Measurements from ENCODE around the gene SPTAN1. TPM values are rescaled to one million over a fixed set of nuclear protein-coding genes. Genes with fewer than 3 reads are reported as not detected.

SPTAN1 gene
- total RNA-seq, 3 donors from 2014 or later (not counting 1 experiment from before 2014, with no cell fraction given), result 301 to 420 (median 400) TPM

DNA sequence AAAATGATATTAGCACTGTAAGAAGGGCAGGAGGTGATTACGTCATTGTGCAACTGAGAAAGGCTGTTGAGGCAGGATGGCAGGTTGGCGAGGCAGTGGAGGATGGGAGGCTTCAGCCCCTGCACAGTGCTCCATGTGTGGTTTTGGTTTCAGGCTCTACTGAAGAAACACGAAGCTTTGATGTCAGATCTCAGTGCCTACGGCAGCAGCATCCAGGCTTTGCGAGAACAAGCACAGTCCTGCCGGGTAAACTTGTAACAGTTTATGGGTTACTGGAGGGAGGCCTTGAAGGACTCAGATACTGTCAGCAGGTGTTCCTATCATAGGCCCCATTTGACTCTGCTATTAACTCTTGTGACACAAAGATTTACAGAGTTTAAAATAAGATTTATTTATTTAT is 35.1 kb downstream of the SPTAN1 start:
- H3K4me3 Mint-ChIP-seq, result no peak overlapping the region
- WGBS (ENCODE audit: insufficient coverage), result 55% methylated on average over 6 of the region's 6 CpGs
- no peaks in the 10 kb centered on the region for H3K9me3 Mint-ChIP-seq
- TF ChIP-seq, protein P1, sequence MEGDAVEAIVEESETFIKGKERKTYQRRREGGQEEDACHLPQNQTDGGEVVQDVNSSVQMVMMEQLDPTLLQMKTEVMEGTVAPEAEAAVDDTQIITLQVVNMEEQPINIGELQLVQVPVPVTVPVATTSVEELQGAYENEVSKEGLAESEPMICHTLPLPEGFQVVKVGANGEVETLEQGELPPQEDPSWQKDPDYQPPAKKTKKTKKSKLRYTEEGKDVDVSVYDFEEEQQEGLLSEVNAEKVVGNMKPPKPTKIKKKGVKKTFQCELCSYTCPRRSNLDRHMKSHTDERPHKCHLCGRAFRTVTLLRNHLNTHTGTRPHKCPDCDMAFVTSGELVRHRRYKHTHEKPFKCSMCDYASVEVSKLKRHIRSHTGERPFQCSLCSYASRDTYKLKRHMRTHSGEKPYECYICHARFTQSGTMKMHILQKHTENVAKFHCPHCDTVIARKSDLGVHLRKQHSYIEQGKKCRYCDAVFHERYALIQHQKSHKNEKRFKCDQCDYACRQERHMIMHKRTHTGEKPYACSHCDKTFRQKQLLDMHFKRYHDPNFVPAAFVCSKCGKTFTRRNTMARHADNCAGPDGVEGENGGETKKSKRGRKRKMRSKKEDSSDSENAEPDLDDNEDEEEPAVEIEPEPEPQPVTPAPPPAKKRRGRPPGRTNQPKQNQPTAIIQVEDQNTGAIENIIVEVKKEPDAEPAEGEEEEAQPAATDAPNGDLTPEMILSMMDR (IDR thresholded peaks at IDR 0.05), result no peak
- peak overlapping the region in 1 of 2 donors; percentile 39 for H3K27ac Mint-ChIP-seq
- intact Hi-C loops (cut with micrococcal nuclease), result no loop called here
- no peaks in the 10 kb centered on the region for H3K27me3 Mint-ChIP-seq (ENCODE audit: low read depth in 2 of 2)
- Histone ChIP-seq H3K27me3 (ENCODE audit: control insufficient read depth, insufficient read depth, low read length) (no peaks in the 10 kb centered on the region), H3K9me3 (ENCODE audit: control insufficient read depth, insufficient read depth, low read length) (no peaks in the 10 kb centered on the region), H3K4me1 (ENCODE audit: control insufficient read depth, insufficient read depth, low read length) (no peaks in the 10 kb centered on the region), H3K4me3 (ENCODE audit: low read length) (no peak overlapping the region), H3K36me3 (ENCODE audit: control insufficient read depth, insufficient read depth, low read length) (peaks cover 81% of the 10 kb centered on the region), H3K27ac (ENCODE audit: low read length) (no peak overlapping the region)
- DNase-seq (peak in 1 of 2 donors; percentile 67), ATAC-seq (no peak)
- peaks cover 0 to 4% of the 10 kb centered on the region in 2 donors for H3K4me1 Mint-ChIP-seq
- H3K36me3 Mint-ChIP-seq, result peaks cover 40% of the 10 kb centered on the region

DNA sequence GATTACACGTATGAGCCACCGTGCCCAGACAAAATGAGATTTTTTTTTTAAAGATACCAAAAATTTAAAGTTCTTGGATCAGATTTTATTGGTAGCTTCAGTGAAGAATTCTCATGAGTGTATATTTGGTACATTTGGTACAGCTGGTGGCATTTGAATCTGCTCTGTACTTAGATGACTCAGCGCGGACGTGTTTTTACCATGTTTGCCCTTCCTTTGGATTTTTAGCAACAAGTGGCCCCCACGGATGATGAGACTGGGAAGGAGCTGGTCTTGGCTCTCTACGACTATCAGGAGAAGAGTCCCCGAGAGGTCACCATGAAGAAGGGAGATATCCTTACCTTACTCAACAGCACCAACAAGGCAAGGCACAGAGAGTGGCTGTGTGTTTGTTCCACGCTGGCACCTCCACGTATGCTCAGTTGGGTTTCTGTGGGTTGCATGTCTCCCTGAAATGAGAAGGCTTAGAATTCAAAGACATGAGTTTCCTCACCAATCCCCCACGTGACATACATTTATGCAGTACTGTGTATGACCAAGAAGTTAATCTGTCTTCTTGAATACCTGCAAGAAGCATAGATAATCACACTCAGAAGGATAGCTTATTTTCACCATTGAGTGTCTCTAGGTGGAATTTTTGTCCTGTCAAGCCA is 36.3 kb downstream of the SPTAN1 start:
- 96% methylated on average over 11 of the region's 11 CpGs for WGBS (ENCODE audit: insufficient coverage)
- TF ChIP-seq, protein P1 (IDR thresholded peaks at IDR 0.05), result no peak
- Mint-ChIP-seq H3K27me3 (ENCODE audit: low read depth in 2 of 2) (no peaks in the 10 kb centered on the region), H3K9me3 (no peaks in the 10 kb centered on the region), H3K27ac (no peak overlapping the region), H3K4me1 (peaks cover 0 to 4% of the 10 kb centered on the region in 2 donors), H3K36me3 (peaks cover 28% of the 10 kb centered on the region), H3K4me3 (no peak overlapping the region)
- no peak for ATAC-seq
- intact Hi-C loops (cut with micrococcal nuclease), result no loop called here
- Histone ChIP-seq H3K4me3 (ENCODE audit: low read length) (no peak overlapping the region), H3K36me3 (ENCODE audit: control insufficient read depth, insufficient read depth, low read length) (peaks cover 81% of the 10 kb centered on the region), H3K27me3 (ENCODE audit: control insufficient read depth, insufficient read depth, low read length) (no peaks in the 10 kb centered on the region), H3K4me1 (ENCODE audit: control insufficient read depth, insufficient read depth, low read length) (no peaks in the 10 kb centered on the region), H3K27ac (ENCODE audit: low read length) (no peak overlapping the region), H3K9me3 (ENCODE audit: control insufficient read depth, insufficient read depth, low read length) (no peaks in the 10 kb centered on the region)
- no peak for DNase-seq

DNA sequence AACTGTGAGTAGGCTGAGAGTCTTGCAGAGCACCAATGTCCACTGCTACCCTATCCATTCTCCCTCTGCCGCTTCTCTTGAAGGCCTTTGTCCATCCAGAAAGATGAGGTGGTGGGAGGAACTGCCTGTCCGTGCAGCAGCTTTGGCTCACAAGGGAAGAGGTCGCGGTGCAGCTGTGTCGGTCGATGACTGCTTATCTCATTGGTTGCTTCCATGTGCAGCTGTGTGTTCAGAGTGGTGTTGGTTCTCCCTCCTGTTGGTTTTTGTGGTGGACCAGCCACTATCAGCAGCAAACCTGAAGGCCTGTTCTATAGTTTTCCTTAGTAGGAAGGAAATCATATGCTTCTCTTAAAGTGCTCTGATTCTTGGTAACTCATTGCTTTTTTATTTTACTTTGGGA is 40.7 kb downstream of the SPTAN1 start:
- peaks cover 74% of the 10 kb centered on the region for H3K36me3 ChIP-seq (ENCODE audit: control insufficient read depth, insufficient read depth, low read length)
- Mint-ChIP-seq H3K4me1 (no peaks in the 10 kb centered on the region), H3K27ac (no peak overlapping the region), H3K4me3 (no peak overlapping the region), H3K9me3 (no peaks in the 10 kb centered on the region), H3K36me3 (peaks cover 10% of the 10 kb centered on the region), H3K27me3 (ENCODE audit: low read depth in 2 of 2) (no peaks in the 10 kb centered on the region)
- H3K27me3 ChIP-seq (ENCODE audit: control insufficient read depth, insufficient read depth, low read length), result no peaks in the 10 kb centered on the region
- H3K4me1 ChIP-seq (ENCODE audit: control insufficient read depth, insufficient read depth, low read length), result no peaks in the 10 kb centered on the region
- H3K4me3 ChIP-seq (ENCODE audit: low read length), result no peak overlapping the region
- ATAC-seq (no peak), DNase-seq (no peak)
- TF ChIP-seq, protein P1 (IDR thresholded peaks at IDR 0.05), result no peak
- H3K9me3 ChIP-seq (ENCODE audit: control insufficient read depth, insufficient read depth, low read length), result no peaks in the 10 kb centered on the region
- intact Hi-C loops (cut with micrococcal nuclease), result no loop called here
- 84% methylated on average over 6 of the region's 6 CpGs for WGBS (ENCODE audit: insufficient coverage)
- no peak overlapping the region for H3K27ac ChIP-seq (ENCODE audit: low read length)

DNA sequence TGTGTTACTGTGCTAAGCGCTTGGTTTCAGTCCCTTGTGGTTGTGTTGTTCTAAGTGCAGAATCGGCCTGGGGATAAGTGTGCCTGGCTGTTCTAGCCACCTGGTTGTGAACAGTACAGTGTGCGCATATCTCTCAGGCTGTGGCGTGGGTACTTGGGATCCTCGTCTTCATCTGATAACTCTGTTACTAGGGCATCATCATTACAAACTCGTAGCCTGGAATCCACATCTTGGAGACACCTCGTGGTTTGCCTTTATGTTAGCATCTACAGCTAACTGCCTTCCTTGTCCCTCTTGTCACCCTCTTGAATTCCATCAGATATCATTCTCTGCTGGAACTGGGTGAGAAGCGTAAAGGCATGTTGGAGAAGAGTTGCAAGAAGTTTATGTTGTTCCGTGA is 41.5 kb downstream of the SPTAN1 start:
- H3K4me1 ChIP-seq (ENCODE audit: control insufficient read depth, insufficient read depth, low read length), result no peaks in the 10 kb centered on the region
- H3K36me3 ChIP-seq (ENCODE audit: control insufficient read depth, insufficient read depth, low read length), result peaks cover 76% of the 10 kb centered on the region
- WGBS (ENCODE audit: insufficient coverage), result 96% methylated on average over 9 of the region's 9 CpGs
- Mint-ChIP-seq H3K36me3 (peaks cover 17% of the 10 kb centered on the region), H3K9me3 (no peaks in the 10 kb centered on the region), H3K4me3 (no peak overlapping the region), H3K4me1 (no peaks in the 10 kb centered on the region), H3K27me3 (ENCODE audit: low read depth in 2 of 2) (no peaks in the 10 kb centered on the region), H3K27ac (peak overlapping the region in 1 of 2 donors; percentile 24)
- no peak for DNase-seq
- no peak for ATAC-seq
- no peak overlapping the region for H3K4me3 ChIP-seq (ENCODE audit: low read length)
- intact Hi-C loops (cut with micrococcal nuclease), result no loop called here
- TF ChIP-seq, protein P1 (IDR thresholded peaks at IDR 0.05), result no peak
- no peak overlapping the region for H3K27ac ChIP-seq (ENCODE audit: low read length)
- H3K27me3 ChIP-seq (ENCODE audit: control insufficient read depth, insufficient read depth, low read length), result no peaks in the 10 kb centered on the region
- no peaks in the 10 kb centered on the region for H3K9me3 ChIP-seq (ENCODE audit: control insufficient read depth, insufficient read depth, low read length)
